ENCODE data around the gene USH2A. TPM values are rescaled to one million over a fixed set of nuclear protein-coding genes. Genes with fewer than 3 reads are reported as not detected.

The USH2A gene
- total RNA-seq, 4 donors from 2014 or later, result under 0.01 to 1.9 (median under 0.01) TPM

- Histone ChIP-seq H3K27ac (replicated peaks in 1 of 4) (no peak overlapping the region), H3K27me3 (no peaks in the 10 kb centered on the region), H3K9me3 (no peaks in the 10 kb centered on the region), H3K4me1 (peaks cover 5 to 39% (median 33%) of the 10 kb centered on the region in 4 donors), H3K4me3 (no peak overlapping the region), H3K36me3 (peaks cover 0 to 34% (median 15%) of the 10 kb centered on the region in 4 donors)
- TF ChIP-seq EP300 (IDR thresholded peaks at IDR 0.05) (no peak), POLR2A (IDR thresholded peaks at IDR 0.05; ENCODE audit: low read depth) (no peak), CTCF (IDR thresholded peaks at IDR 0.05) (no peak), POLR2AphosphoS5 (IDR thresholded peaks at IDR 0.05) (no peak)
- no peak for DNase-seq (ENCODE audit: extremely low spot score)
- intact Hi-C loops (cut with DNase I), result no loop called here
Measured at GRCh38 chr1:215597961-215598360, 825.3 kb downstream of the USH2A start.

GRCh38 chr1:215595231-215595630, 828.0 kb downstream of the USH2A start:
- 98% methylated on average over 2 of the region's 2 CpGs for WGBS
- no peak for TF ChIP-seq POLR2A (IDR thresholded peaks at IDR 0.05; ENCODE audit: low read depth)
- no peak for TF ChIP-seq POLR2AphosphoS5 (IDR thresholded peaks at IDR 0.05)
- TF ChIP-seq CTCF (IDR thresholded peaks at IDR 0.05), result no peak
- TF ChIP-seq EP300 (IDR thresholded peaks at IDR 0.05), result no peak

GRCh38 chr1:215594640-215595039, 828.6 kb downstream of the USH2A start:
- Histone ChIP-seq H3K27me3 (no peaks in the 10 kb centered on the region), H3K4me1 (peaks cover 3 to 34% (median 26%) of the 10 kb centered on the region in 4 donors), H3K27ac (replicated peaks in 1 of 4) (no peak overlapping the region), H3K36me3 (peaks cover 0 to 45% (median 24%) of the 10 kb centered on the region in 4 donors), H3K4me3 (no peak overlapping the region), H3K9me3 (no peaks in the 10 kb centered on the region)
- TF ChIP-seq EP300 (IDR thresholded peaks at IDR 0.05) (no peak), POLR2A (IDR thresholded peaks at IDR 0.05; ENCODE audit: low read depth) (no peak), CTCF (IDR thresholded peaks at IDR 0.05) (no peak), POLR2AphosphoS5 (IDR thresholded peaks at IDR 0.05) (no peak)
- no peak for DNase-seq (ENCODE audit: extremely low spot score)
- 61% methylated on average over 3 of the region's 3 CpGs for WGBS
- intact Hi-C loops (cut with DNase I), result no loop called here

More at GRCh38 chr1:215595231-215595630, 828.0 kb downstream of the USH2A start:
- H3K27ac ChIP-seq (replicated peaks in 1 of 4), result no peak overlapping the region
- intact Hi-C loops (cut with DNase I), result no loop called here
- H3K27me3 ChIP-seq, result no peaks in the 10 kb centered on the region
- H3K9me3 ChIP-seq, result no peaks in the 10 kb centered on the region
- H3K4me3 ChIP-seq, result no peak overlapping the region
- H3K36me3 ChIP-seq, result peaks cover 0 to 41% (median 23%) of the 10 kb centered on the region in 4 donors
- no peak for DNase-seq (ENCODE audit: extremely low spot score)
- H3K4me1 ChIP-seq, result peaks cover 5 to 38% (median 31%) of the 10 kb centered on the region in 4 donors

- Histone ChIP-seq H3K27me3 (no peaks in the 10 kb centered on the region), H3K27ac (replicated peaks in 1 of 4) (no peak overlapping the region), H3K9me3 (no peaks in the 10 kb centered on the region), H3K36me3 (peaks cover 8 to 57% (median 27%) of the 10 kb centered on the region in 4 donors), H3K4me3 (no peak overlapping the region), H3K4me1 (peaks cover 0 to 18% (median 17%) of the 10 kb centered on the region in 4 donors)
- 97% methylated on average over 4 of the region's 4 CpGs for WGBS
- TF ChIP-seq POLR2A (IDR thresholded peaks at IDR 0.05; ENCODE audit: low read depth) (no peak), EP300 (IDR thresholded peaks at IDR 0.05) (no peak), POLR2AphosphoS5 (IDR thresholded peaks at IDR 0.05) (no peak), CTCF (IDR thresholded peaks at IDR 0.05) (no peak)
- intact Hi-C loops (cut with DNase I), result no loop called here
- no peak for DNase-seq (ENCODE audit: extremely low spot score)
Measured at GRCh38 chr1:215590779-215591491, 832.3 kb downstream of the USH2A start.
